ENCODE measurements around the gene SHH.

GRCh38 chr7:155800301-155800700 lies 12.0 kb downstream of the SHH start:
- TF ChIP-seq DNMT3B (CRISPR knock-in tag; conservative IDR thresholded peaks at IDR 0.05) (no peak), RARG (CRISPR knock-in tag; IDR thresholded peaks at IDR 0.05; ENCODE audit: low read depth) (no peak), ZNF646 (CRISPR knock-in tag; IDR thresholded peaks at IDR 0.05) (no peak), ZNF7 (CRISPR knock-in tag; IDR thresholded peaks at IDR 0.05) (no peak), PHF20 (CRISPR knock-in tag; IDR thresholded peaks at IDR 0.05) (no peak), MLX (CRISPR knock-in tag; IDR thresholded peaks at IDR 0.05) (no peak), CTCF (CRISPR knock-in tag; IDR thresholded peaks at IDR 0.05) (no peak)

Data from HepG2 (cell line).